GM21447 (cell line): ENCODE measurements around the gene UBAC2.
"Not testable (repeated sequence)": the region's sequence is repeated elsewhere in the genome, so short reads cannot be mapped to it uniquely, and the experiment has no call there.

Experiments
- ATAC-seq: cut with Tn5 transposase; IDR thresholded peaks from one replicate; pipeline ENCODE4 v1.9.1; 2021; ENCODE audit not compliant: unreplicated experiment

UBAC2 gene

DNA sequence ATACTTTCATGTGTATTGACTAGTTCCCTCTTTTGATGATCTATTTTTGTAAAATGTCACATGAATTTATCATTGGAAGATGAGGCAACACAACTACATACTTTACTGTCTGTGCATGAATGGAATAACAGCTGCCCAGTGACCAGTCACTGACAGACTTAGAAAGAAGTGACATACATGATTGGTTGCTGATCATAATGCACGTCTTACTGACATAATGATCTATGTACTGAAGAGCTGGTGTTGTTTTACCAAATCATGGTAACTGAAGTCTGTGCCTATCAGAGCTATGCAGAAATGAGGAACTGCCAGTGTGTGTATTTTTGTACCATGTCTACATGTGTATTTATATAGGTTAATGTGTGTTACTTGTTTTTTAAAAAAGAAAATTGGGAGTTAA, 31.1 kb downstream of the UBAC2 start:
- ATAC-seq = no peak

DNA sequence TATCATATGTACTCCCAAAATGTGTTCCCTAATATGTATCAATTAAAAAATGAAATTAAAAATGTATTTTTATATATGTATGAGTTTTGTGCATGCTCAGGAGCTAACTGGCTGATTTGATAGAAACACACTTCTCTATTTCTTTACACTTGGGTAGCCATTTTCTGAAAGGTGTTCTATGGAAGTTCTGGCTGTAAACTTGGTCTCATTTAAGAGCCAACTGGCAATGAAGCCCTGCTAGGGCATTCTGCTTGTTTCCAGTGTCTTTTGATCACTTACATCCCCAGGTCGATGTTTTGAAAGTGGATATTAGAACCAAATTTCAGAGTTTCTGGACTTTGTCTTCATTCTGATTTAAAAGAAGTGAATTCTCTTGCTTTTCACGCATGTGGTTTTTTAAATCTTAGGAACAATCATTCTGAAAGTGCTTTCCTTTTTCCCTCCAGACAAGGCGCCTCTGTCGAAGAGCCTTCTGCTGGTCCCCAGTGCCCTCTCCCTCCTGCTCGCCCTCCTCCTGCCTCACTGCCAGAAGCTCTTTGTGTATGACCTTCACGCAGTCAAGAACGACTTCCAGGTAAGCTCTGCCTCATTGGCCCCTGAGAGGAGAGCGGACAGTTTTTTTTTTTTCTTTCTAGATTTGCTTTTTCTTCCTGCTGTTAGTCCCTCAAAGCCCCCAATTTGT, 37.5 kb downstream of the UBAC2 start:
- ATAC-seq = peak; percentile 79

GRCh38 chr13:99246100-99246499, 45.4 kb downstream of the UBAC2 start:
- ATAC-seq = no peak

- not testable (repeated sequence) for ATAC-seq
Observed at GRCh38 chr13:99249178-99249577, 48.5 kb downstream of the UBAC2 start.

- ATAC-seq = not testable (repeated sequence)
Observed at GRCh38 chr13:99249606-99250005, 49.0 kb downstream of the UBAC2 start.

GRCh38 chr13:99250982-99251825, 50.5 kb downstream of the UBAC2 start:
- no peak for ATAC-seq

DNA sequence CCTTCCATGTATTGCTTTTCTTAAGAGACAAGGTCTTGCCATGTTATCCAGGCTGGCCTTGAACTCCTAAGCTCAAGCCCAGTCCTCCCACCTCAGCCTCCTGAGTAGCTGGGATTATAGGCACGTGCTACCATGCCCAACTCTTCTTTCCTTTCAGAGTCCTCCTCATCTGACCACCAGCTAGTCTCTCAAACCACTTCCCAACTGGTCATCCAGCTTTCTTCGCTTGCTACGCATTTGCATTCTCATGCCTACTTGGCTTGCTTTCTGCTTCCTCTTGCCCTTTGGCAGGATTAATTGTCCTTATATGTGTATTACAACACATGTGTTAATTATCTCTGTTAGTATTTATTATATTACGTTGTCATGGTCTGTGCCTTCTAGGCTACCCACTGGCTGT, 51.3 kb downstream of the UBAC2 start:
- no peak for ATAC-seq

GRCh38 chr13:99254830-99255229, 54.2 kb downstream of the UBAC2 start:
- no peak for ATAC-seq

DNA sequence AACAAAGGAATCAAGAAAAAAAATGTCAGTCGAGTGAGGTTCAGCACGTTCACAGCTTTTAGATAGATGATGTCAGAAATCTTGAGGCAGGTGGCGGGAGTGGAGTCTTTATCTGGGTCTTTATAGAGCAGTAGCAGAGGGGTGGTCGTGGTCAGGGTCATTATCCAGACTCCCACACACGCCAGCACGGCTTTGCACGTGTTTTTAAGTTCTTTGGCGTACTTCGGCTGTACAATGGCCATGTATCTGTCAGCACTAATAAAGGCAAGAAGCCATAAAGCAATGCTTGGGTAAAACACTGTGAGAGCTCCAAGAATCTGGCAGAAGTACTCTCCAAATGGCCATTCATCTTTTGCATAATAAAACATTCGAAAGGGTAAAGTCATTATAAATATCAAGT, 54.6 kb downstream of the UBAC2 start:
- no peak for ATAC-seq

GRCh38 chr13:99256283-99256682, 55.6 kb downstream of the UBAC2 start:
- no peak for ATAC-seq

DNA sequence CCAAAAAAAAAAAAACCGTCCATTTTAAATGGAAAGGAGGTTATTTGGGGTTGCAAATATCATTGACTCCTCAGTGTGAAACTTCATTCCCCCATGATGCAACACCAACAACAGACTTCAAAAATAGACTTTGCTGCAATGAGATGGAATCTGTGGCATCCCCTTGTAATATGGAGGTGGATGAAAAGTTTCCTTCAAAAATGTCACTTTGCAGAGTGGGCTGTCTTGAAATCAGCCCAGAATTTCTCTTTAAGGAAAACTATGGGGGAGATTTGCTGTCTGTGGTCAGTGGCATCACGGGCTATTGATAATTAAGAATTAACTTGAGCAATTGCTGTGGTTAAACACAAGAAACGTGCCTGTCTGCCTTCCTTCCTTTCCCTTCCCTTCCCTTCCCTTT, 56.1 kb downstream of the UBAC2 start:
- no peak for ATAC-seq

DNA sequence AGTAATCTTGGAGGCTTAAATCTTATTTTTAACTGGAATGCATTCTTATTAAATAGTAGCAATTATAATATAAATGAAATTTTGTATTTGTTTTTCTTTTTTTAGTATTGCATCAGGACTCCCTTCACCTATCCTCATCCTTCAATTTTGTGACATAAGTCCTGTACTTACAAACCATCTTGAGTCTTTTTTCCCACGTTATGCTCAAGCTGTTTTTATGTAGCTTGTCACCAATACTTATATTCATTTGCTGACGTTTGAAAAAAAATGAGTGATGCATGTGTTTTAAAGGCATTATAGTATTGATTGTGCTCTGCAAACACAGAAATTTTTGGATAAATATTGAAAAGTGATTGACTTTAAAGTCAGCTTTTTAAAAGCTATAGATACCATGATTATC, 56.6 kb downstream of the UBAC2 start:
- ATAC-seq = no peak

DNA sequence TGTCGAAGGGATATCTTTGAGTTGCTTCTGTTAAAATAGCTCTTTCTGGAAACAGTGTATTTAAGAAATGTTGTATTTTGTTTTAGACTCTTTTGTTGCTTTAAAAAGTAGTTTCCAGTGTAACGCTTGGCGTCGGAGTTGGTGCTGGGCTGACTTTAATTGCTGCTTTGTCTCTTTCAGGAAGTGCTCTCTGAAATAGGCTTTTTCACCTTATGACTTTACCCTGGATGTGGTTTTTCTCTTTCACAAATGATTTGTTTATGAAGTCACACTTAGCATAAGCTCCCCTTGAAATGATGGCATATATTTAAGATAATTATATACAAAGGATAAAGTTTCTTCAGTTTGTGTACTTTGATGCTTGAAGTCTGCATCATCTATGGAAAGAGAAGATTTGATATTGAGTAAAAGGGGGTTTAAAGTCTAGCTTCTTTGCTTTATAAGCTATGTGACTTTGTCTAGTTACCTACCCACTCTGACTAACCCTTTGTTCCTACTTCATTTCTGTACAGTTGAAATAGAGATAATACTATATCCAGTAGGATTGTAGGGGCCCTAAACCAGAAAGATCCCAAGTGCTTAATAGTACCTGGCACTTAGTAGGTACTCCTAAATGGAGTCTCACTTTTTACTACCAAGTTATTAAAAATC, 57.7 kb downstream of the UBAC2 start, which contains the start of gene GPR18:
Gene GPR18 (minus strand): TSS at position 170 of the 651 bp plus-strand sequence. CDS start 2,507 bp downstream, outside the sequence.
- ATAC-seq = peak; percentile 91

DNA sequence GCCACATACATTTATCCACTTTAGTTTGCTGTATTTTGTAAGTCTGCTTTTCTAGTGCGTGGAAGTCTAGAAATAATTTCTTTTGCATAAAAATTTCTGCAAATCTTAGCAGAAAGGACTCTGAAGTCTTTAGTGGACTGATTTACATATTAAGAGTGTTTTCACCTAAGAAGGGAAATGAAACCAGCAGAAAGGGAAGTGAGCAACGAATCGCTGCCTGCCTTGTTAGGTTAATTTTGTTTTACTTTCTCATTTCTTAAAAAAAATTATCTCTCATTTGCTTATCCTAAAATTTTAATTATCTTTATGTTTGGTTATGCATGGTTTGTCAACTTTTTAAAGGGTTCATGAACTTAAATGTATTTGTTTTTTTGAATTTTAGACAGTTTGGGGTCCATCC, 58.3 kb downstream of the UBAC2 start:
- ATAC-seq = peak; percentile 45

- no peak for ATAC-seq
Observed at GRCh38 chr13:99260216-99260615, 59.6 kb downstream of the UBAC2 start.

DNA sequence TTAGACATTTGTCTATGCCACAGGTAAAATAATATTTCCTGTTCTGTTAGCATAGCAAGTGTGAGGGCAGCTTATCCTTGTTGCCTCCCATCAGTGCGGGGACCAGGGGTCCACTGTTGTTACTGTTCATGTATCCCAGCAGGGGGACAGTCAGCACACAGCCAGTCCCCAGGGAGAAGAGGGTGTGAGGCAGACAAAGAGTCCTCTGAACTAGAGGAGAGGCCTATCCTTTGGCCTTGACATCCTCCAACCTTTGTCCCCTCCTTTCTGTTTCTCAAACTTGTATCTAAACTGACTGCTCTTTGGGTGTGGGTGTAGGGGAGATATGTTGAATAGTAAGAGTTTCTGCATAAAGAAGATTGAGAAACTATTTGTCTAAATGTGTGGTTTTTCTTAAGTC, 60.4 kb downstream of the UBAC2 start:
- no peak for ATAC-seq

GRCh38 chr13:99263126-99263785, 62.6 kb downstream of the UBAC2 start:
- ATAC-seq = no peak

GRCh38 chr13:99264051-99264450, 63.4 kb downstream of the UBAC2 start:
- ATAC-seq = no peak

DNA sequence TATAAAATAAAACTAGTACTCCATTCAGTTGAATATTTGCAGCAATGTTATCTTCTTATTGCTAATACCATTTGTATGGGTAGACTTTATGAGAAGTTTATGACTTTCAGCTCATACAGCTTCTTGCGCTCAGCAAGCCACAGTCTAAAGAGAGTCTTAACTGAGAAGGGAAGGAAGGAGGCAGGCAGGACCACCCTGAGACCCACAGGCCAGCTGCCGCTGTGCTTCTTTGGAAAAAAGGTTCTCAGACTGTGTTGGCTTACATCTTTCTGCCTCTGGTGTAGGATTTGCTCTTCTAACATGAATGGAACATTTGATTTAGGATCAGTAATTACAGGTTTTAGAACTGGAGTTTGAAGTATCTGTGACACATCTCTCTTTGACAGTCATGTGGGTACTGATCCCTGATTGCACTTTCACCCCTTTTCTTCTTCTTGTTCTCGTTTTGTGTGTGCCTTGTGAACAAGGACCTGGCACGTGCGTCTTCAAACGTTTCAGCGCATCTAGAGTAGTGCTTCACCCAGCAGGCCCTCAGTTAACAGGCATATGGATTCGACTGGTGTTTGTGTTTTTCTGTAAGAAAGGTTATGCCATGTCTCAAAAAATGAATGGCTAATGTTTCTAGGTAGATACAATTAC, 64.6 kb downstream of the UBAC2 start:
- ATAC-seq = no peak

DNA sequence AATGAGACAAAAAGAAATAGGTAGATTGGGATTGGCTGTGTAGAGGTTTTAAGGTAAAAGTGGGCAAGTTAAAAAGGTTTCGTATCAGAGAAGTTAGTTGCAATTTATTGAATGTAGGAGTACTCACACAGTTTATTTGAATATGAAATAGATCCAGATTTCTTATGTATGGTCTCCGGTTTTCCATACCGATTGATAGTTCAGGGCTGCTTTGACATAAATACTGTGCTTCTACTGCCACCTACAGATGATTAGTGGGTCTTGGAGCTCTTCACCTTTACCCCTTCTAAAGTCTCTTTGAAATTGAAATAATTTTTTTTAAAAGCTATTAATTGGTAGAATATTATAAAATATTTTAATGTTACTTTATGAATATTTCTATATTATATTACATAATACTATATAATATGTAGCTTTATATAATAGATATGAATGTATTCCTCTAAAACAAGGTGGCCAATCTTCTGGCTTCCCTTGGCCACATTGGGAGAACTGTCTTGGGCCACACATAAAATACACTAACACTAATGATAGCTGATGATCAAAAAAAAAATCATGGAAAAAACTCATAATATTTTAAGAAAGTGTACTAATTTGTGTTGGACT, 65.3 kb downstream of the UBAC2 start:
- ATAC-seq = no peak
